GM12865 (cell line): Measurements from ENCODE around the gene CFAP157.

Experiments
- DNase-seq: peaks from one replicate; pipeline ENCODE4 v3.0.0; 2010; ENCODE audit warnings: low read depth
- H3K4me3 ChIP-seq: 2 replicates; pipeline ENCODE4 v1.5.1; 2011; ENCODE audit warnings: mild to moderate bottlenecking, low read depth, low read length, control low read depth
- CTCF ChIP-seq: IDR thresholded peaks from 2 replicates; pipeline ENCODE4 v1.5.1; 2011; ENCODE audit warnings: low read length, control low read depth, low read depth, inconsistent platforms; ENCODE audit not compliant: insufficient read depth; ENCODE audit errors: missing control alignments

The CFAP157 gene

GRCh38 chr9:127708952-127709587 lies 2.3 kb downstream of the CFAP157 start:
- H3K4me3 ChIP-seq: no peak overlapping the region
- TF ChIP-seq CTCF: no peak
- DNase-seq: no peak

- no peak overlapping the region for H3K4me3 ChIP-seq
- DNase-seq: no peak
- no peak for TF ChIP-seq CTCF
Measured at GRCh38 chr9:127710204-127710783, 3.5 kb downstream of the CFAP157 start.

GRCh38 chr9:127711226-127711701 lies 4.5 kb downstream of the CFAP157 start:
- TF ChIP-seq CTCF: no peak
- H3K4me3 ChIP-seq: no peak overlapping the region
- peak; percentile 27 for DNase-seq

- no peak overlapping the region for H3K4me3 ChIP-seq
- no peak for DNase-seq
Measured at GRCh38 chr9:127711831-127712274, 5.1 kb downstream of the CFAP157 start.

GRCh38 chr9:127712371-127712770 lies 5.6 kb downstream of the CFAP157 start:
- no peak overlapping the region for H3K4me3 ChIP-seq
- TF ChIP-seq CTCF: no peak
- DNase-seq: no peak

More at GRCh38 chr9:127711831-127712274, 5.1 kb downstream of the CFAP157 start:
- no peak for TF ChIP-seq CTCF

- no peak for TF ChIP-seq CTCF
Measured at GRCh38 chr9:127712867-127713266, 6.1 kb downstream of the CFAP157 start.

GRCh38 chr9:127714020-127714750 lies 7.4 kb downstream of the CFAP157 start:
- no peak for DNase-seq
- no peak overlapping the region for H3K4me3 ChIP-seq
- TF ChIP-seq CTCF: no peak

More at GRCh38 chr9:127712867-127713266, 6.1 kb downstream of the CFAP157 start:
- H3K4me3 ChIP-seq: no peak overlapping the region
- no peak for DNase-seq
